SK-N-MC (cell line): ENCODE data around the gene XRCC6.
"Not testable (repeated sequence)": the region's sequence is repeated elsewhere in the genome, so short reads cannot be mapped to it uniquely, and the experiment has no call there.

Experiments used
- DNase-seq: peaks from one replicate; pipeline ENCODE4 v3.0.0-alpha.2; 2011; ENCODE audit warnings: low read depth, low spot score
- H3K27ac ChIP-seq: fragments of 200-600 bp; sonication (generic); 2 replicates; pipeline ENCODE4 v1.5.1; 2016; ENCODE audit warnings: mixed run types
- H3K36me3 ChIP-seq: fragments of 200-600 bp; sonication (generic); 2 replicates; pipeline ENCODE4 v1.6.1; 2017; ENCODE audit warnings: antibody characterized with exemption, low read length, mixed read lengths; ENCODE audit not compliant: insufficient read depth
- H3K4me3 ChIP-seq: fragments of 200-600 bp; sonication (generic); 2 replicates; pipeline ENCODE4 v1.5.1; 2016
- H3K9ac ChIP-seq: fragments of 200-600 bp; sonication (generic); 2 replicates; pipeline ENCODE4 v1.8.0; 2017; ENCODE audit warnings: mixed run types, mixed read lengths; ENCODE audit not compliant: insufficient read length
- H3K9me3 ChIP-seq: fragments of 200-600 bp; sonication (generic); 2 replicates; pipeline ENCODE4 v1.6.1; 2017; ENCODE audit warnings: low read depth, mild to moderate bottlenecking, antibody characterized with exemption, low read length, moderate library complexity, mixed read lengths
- EZH2 ChIP-seq: fragments of 200-600 bp; sonication (generic); IDR thresholded peaks from one replicate; pipeline ENCODE4 v1.6.1; 2017; ENCODE audit warnings: antibody characterized with exemption
- FOXP2 ChIP-seq: optimal IDR thresholded peaks from 2 replicates; pipeline ENCODE3; 2011; ENCODE audit warnings: mild to moderate bottlenecking, moderate library complexity; ENCODE audit not compliant: insufficient read depth; ENCODE audit errors: extremely low read length, control extremely low read depth
- POLR2AphosphoS5 ChIP-seq: IDR thresholded peaks from 2 replicates; pipeline ENCODE4 v1.6.1; 2012; ENCODE audit warnings: mild to moderate bottlenecking, low read depth, low read length, borderline replicate concordance

XRCC6 gene

GRCh38 chr22:41621099-41621910, at the start of gene XRCC6:
Gene XRCC6 (plus strand): TSS chr22:41621295. CDS start chr22:41622005, 710 bp downstream.
- H3K36me3 ChIP-seq, result peaks cover 37% of the 10 kb centered on the region
- H3K9ac ChIP-seq, result peak within 1 kb of the TSS; percentile 98
- peak within 1 kb of the TSS; percentile 98 for H3K27ac ChIP-seq
- H3K4me3 ChIP-seq, result peak within 1 kb of the TSS; percentile 99
- TF ChIP-seq FOXP2 (peak; percentile 54), POLR2AphosphoS5 (peak; percentile 96), EZH2 (no peak)
- H3K9me3 ChIP-seq, result no peaks in the 10 kb centered on the region
- peak; percentile 99 for DNase-seq

GRCh38 chr22:41571786-41572185, 49.3 kb upstream of the XRCC6 start:
- DNase-seq, result no peak
- no peaks in the 10 kb centered on the region for H3K9me3 ChIP-seq
- H3K9ac ChIP-seq, result no peak overlapping the region
- no peak for TF ChIP-seq POLR2AphosphoS5
- no peak for TF ChIP-seq EZH2
- no peak for TF ChIP-seq FOXP2
- no peak overlapping the region for H3K4me3 ChIP-seq
- H3K36me3 ChIP-seq, result no peaks in the 10 kb centered on the region
- no peak overlapping the region for H3K27ac ChIP-seq

DNA sequence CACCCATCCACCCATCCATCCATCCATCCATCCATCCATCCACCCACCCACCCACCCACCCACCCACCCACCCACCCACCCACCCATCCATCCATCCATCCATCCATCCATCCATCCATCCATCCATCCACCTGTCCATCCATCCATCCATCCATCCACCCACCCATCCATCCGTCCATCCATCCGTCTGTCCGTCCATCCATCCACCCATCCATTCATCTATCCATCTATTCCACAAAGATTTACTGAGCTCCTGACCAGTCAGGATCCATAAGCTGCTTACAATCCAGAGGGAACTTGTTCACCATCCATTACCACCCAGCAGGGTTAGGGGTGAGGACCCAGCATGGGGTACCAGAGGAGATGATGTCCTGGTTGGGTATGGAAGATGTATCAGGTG, 48.8 kb upstream of the XRCC6 start:
- H3K36me3 ChIP-seq, H3K4me3 ChIP-seq, DNase-seq, H3K9me3 ChIP-seq, H3K9ac ChIP-seq, H3K27ac ChIP-seq: not testable (repeated sequence)

DNA sequence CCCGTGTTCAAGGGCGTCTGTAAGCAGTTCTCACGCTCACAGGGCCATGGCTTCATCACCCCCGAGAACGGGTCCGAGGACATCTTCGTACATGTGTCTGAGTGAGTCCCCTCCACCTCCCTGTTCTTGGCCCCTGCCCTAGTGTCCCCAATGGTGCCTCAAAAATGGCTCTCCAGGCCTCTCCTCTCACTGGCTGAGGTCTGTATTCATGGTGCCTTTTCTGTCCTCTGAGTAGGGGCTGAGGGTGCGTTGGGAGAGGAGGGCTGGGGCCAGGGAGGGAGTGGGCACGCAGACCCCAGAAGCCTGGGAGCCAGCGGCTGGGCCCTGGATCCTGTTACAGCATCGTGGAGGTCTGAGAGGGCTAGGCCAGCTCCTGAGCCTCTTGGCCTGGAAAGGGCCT, 47.4 kb upstream of the XRCC6 start:
- DNase-seq, result no peak
- H3K9ac ChIP-seq, result no peak overlapping the region
- H3K4me3 ChIP-seq, result no peak overlapping the region
- H3K36me3 ChIP-seq, result no peaks in the 10 kb centered on the region
- H3K27ac ChIP-seq, result no peak overlapping the region
- TF ChIP-seq POLR2AphosphoS5, result no peak
- no peak for TF ChIP-seq EZH2
- TF ChIP-seq FOXP2, result no peak
- no peaks in the 10 kb centered on the region for H3K9me3 ChIP-seq

DNA sequence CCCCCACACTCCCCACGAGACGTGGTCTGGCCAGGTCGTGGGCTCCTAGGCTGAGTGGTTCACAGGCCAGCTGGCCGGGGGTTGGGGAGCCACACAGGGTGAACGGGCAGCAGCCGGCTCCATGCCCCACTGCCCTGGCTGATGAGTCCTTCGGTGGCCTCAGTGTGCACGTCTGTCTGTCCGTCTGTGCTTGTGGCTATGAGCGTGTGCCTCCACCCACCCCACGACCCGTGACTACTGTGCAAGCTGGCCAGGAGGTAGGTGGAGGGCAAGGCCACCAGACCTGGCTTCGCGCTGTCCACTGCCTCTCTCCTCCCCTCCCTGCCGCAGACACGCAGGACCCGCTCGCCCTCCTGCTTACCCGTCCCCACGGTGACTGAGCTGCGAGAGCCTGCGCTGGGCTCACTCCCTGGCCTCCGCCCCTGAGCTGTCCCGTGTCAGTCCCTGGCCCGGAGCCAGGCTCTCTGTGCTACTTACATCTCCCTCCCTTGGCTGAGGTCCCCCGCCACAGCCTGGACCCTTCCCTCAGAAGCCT, 46.2 kb upstream of the XRCC6 start:
- H3K27ac ChIP-seq, result no peak overlapping the region
- no peaks in the 10 kb centered on the region for H3K9me3 ChIP-seq
- H3K36me3 ChIP-seq, result no peaks in the 10 kb centered on the region
- TF ChIP-seq POLR2AphosphoS5 (no peak), FOXP2 (no peak), EZH2 (no peak)
- DNase-seq, result no peak
- no peak overlapping the region for H3K9ac ChIP-seq
- H3K4me3 ChIP-seq, result no peak overlapping the region

DNA sequence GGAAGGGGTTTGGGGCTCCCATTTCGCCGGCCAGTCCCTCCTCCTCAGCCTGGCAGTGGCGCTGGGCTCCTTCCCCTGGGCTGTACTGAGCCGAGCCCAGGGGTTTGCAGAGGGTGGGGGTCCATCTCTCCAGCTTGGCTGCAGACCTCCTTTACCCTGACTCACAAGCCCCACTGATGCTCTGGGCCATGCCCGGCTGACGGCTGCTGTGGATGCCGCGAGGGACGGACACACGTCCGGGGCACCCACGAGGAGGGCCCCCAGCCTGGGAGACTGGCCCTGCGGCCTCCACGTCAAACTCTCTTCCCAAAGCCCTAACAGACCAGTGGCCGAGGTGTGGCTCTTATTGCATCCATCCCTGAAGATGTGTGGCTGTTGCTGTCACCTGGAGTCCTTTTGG, 45.6 kb upstream of the XRCC6 start:
- no peak for TF ChIP-seq POLR2AphosphoS5
- TF ChIP-seq EZH2, result no peak
- TF ChIP-seq FOXP2, result no peak
- Histone ChIP-seq H3K4me3 (no peak overlapping the region), H3K36me3 (no peaks in the 10 kb centered on the region), H3K9me3 (no peaks in the 10 kb centered on the region), H3K9ac (no peak overlapping the region), H3K27ac (no peak overlapping the region)
- no peak for DNase-seq

GRCh38 chr22:41576877-41577276, 44.2 kb upstream of the XRCC6 start:
- Histone ChIP-seq H3K9me3 (no peaks in the 10 kb centered on the region), H3K27ac (no peak overlapping the region), H3K9ac (no peak overlapping the region), H3K4me3 (no peak overlapping the region), H3K36me3 (no peaks in the 10 kb centered on the region)
- no peak for DNase-seq
- TF ChIP-seq FOXP2 (no peak), EZH2 (no peak), POLR2AphosphoS5 (no peak)

- Histone ChIP-seq H3K27ac (no peak overlapping the region), H3K36me3 (no peaks in the 10 kb centered on the region), H3K9me3 (no peaks in the 10 kb centered on the region), H3K4me3 (no peak overlapping the region), H3K9ac (no peak overlapping the region)
- TF ChIP-seq EZH2 (no peak), POLR2AphosphoS5 (no peak), FOXP2 (no peak)
- no peak for DNase-seq
Observed at GRCh38 chr22:41578114-41578513, 43.0 kb upstream of the XRCC6 start.

- H3K9me3 ChIP-seq, result no peaks in the 10 kb centered on the region
- no peaks in the 10 kb centered on the region for H3K36me3 ChIP-seq
- no peak overlapping the region for H3K9ac ChIP-seq
- TF ChIP-seq POLR2AphosphoS5, result no peak
- no peak for TF ChIP-seq EZH2
- TF ChIP-seq FOXP2, result no peak
- DNase-seq, result no peak
- H3K4me3 ChIP-seq, result no peak overlapping the region
- H3K27ac ChIP-seq, result no peak overlapping the region
Observed at GRCh38 chr22:41578818-41579217, 42.3 kb upstream of the XRCC6 start.
